GM12874 (cell line): ENCODE measurements around the gene SNX9.

Experiments used
- CTCF ChIP-seq: IDR thresholded peaks from 2 replicates; pipeline ENCODE4 v1.5.1; 2011; ENCODE audit warnings: low read depth, mild to moderate bottlenecking, control low read depth, low read length, moderate library complexity; ENCODE audit not compliant: insufficient read depth

The SNX9 gene

GRCh38 chr6:157905590-157906342 is 82.7 kb downstream of the SNX9 start:
- TF ChIP-seq CTCF, result no peak

GRCh38 chr6:157906537-157907061 is 83.6 kb downstream of the SNX9 start:
- no peak for TF ChIP-seq CTCF

GRCh38 chr6:157907651-157908050 is 84.6 kb downstream of the SNX9 start:
- no peak for TF ChIP-seq CTCF

- no peak for TF ChIP-seq CTCF
Measured at GRCh38 chr6:157908369-157909281, 85.6 kb downstream of the SNX9 start.

- no peak for TF ChIP-seq CTCF
Measured at GRCh38 chr6:157909282-157909664, 86.2 kb downstream of the SNX9 start.

- no peak for TF ChIP-seq CTCF
Measured at GRCh38 chr6:157911278-157911677, 88.2 kb downstream of the SNX9 start.

- no peak for TF ChIP-seq CTCF
Measured at GRCh38 chr6:157911786-157912185, 88.7 kb downstream of the SNX9 start.
